Testis (tissue), 2 donors: ENCODE data around the gene ARF3.

Experiments
- POLR2A ChIP-seq: fragments of 450-650 bp; IDR thresholded peaks from one replicate; pipeline ENCODE4 v1.6.1; 2017; ENCODE audit warnings: antibody characterized with exemption, mild to moderate bottlenecking, moderate library complexity
- TF ChIP-seq, protein P1 (sequence below), 3 experiments: fragments of 450-650 bp in 2 of 3; fragments of 200-600 bp in 1 of 3; sonication (generic) in 1 of 3; IDR thresholded peaks; one replicate each; pipeline ENCODE4 v1.5.1; 2016 to 2019; ENCODE audit warnings: antibody characterized with exemption in 3 of 3, mild to moderate bottlenecking in 2 of 3, moderate library complexity in 1 of 3

DNA sequence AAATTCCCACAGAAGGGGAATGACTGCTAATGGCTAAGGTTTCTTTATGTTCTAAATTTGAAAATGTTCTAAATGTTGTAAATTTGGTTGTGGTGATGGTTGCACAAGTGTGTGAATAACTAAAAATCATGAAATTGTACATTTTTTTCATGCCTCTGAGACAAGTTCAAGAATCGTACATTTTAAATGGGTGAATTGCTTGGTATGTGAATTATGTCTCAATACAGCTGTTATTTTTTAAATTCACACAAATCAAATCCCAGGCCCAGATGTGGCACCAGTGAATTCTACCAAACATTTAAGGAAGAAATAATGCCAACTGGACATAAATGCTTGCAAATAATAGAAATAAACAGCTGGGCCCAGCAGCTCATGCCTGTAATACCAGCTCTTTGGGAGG lies 63.0 kb downstream of the ARF3 start:
- TF ChIP-seq, protein P1, sequence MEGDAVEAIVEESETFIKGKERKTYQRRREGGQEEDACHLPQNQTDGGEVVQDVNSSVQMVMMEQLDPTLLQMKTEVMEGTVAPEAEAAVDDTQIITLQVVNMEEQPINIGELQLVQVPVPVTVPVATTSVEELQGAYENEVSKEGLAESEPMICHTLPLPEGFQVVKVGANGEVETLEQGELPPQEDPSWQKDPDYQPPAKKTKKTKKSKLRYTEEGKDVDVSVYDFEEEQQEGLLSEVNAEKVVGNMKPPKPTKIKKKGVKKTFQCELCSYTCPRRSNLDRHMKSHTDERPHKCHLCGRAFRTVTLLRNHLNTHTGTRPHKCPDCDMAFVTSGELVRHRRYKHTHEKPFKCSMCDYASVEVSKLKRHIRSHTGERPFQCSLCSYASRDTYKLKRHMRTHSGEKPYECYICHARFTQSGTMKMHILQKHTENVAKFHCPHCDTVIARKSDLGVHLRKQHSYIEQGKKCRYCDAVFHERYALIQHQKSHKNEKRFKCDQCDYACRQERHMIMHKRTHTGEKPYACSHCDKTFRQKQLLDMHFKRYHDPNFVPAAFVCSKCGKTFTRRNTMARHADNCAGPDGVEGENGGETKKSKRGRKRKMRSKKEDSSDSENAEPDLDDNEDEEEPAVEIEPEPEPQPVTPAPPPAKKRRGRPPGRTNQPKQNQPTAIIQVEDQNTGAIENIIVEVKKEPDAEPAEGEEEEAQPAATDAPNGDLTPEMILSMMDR (IDR thresholded peaks at IDR 0.05), result no peak
- TF ChIP-seq POLR2A, result no peak
